ENCODE results near the gene RPTOR. TPM values are rescaled to one million over a fixed set of nuclear protein-coding genes. Genes with fewer than 3 reads are reported as not detected.

The RPTOR gene
- total and polyA plus RNA-seq, 2 experiments from 2014 or later = 13.2 to 37.9 TPM

DNA sequence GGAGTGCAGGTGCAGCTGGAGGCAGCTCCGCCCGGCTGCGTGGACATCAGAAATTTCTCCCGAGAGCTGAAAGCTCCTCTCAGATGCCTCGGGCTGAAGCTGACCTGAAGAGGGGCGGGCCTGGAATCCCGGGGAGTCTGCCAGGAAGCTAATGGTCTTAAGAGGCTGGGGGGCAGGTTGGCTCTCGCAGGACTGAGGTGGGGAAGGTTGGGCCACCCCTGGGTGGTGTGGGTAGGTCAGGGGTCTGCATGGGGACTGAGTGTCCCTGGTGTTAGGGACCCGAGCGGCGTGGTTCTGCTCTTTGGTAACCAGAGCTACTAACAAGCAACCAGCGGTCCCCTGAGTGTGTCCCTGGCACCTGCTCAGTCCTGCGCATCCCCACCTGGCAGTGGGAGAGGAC is 450.5 kb downstream of the RPTOR start:
- peaks cover 26% of the 10 kb centered on the region for H3K36me3 ChIP-seq
- no peak overlapping the region for H3K27ac ChIP-seq
- no peak overlapping the region for H3K4me3 ChIP-seq
- H3K27me3 ChIP-seq = no peaks in the 10 kb centered on the region
- DNase-seq (ENCODE audit: low read depth in 1 of 2, low spot score in 1 of 2) = no peak
- no peaks in the 10 kb centered on the region for H3K9me3 ChIP-seq (ENCODE audit: low read depth)
- H3K4me1 ChIP-seq (ENCODE audit: low read depth) = peaks cover 4% of the 10 kb centered on the region
- TF ChIP-seq, protein P1, sequence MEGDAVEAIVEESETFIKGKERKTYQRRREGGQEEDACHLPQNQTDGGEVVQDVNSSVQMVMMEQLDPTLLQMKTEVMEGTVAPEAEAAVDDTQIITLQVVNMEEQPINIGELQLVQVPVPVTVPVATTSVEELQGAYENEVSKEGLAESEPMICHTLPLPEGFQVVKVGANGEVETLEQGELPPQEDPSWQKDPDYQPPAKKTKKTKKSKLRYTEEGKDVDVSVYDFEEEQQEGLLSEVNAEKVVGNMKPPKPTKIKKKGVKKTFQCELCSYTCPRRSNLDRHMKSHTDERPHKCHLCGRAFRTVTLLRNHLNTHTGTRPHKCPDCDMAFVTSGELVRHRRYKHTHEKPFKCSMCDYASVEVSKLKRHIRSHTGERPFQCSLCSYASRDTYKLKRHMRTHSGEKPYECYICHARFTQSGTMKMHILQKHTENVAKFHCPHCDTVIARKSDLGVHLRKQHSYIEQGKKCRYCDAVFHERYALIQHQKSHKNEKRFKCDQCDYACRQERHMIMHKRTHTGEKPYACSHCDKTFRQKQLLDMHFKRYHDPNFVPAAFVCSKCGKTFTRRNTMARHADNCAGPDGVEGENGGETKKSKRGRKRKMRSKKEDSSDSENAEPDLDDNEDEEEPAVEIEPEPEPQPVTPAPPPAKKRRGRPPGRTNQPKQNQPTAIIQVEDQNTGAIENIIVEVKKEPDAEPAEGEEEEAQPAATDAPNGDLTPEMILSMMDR (IDR thresholded peaks at IDR 0.05; ENCODE audit: low read depth, low read length) = no peak

DNA sequence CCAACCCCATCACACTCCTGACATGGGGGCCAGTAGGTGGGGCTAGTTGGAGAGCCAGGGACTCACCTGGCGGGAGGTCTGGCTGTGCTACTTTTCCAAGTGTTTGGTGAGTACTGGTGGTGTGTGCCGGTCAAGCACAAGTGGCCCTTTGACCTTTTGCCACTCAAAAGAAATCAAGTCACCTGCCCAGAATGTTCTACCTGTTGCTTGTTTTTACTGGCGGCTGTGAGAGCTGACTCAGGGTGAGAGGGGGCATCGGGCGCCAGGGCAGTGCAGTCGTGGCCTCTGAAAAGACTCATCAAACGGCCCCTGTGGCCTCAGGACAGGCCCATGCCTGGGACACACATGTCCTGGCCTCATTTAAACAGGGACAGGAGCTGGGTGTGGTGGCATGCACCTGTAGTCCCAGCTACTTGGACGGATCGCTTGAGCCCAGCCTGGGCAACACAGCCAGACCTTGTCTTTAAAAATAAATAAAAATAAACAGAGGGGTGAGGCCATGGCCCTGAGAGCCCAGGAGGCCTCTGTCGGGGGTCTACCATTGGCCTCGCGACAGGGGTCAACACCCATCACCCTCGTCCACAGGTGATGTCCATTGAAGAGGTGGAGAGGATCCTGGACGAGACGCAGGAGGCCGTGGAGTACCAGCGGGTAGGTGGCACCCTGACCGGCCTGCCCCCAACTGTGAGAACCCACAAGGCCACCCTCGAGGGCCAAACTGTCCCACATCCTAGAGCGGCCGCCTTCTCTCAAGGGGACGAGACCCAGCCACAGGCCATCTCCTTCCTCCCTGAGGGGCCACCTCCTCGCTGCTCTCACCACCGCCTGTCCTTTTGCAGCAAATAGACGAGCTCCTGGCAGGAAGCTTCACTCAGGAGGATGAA is 452.0 kb downstream of the RPTOR start:
- peaks cover 26% of the 10 kb centered on the region for H3K36me3 ChIP-seq
- H3K4me1 ChIP-seq (ENCODE audit: low read depth) = peaks cover 4% of the 10 kb centered on the region
- no peak for DNase-seq (ENCODE audit: low read depth in 1 of 2, low spot score in 1 of 2)
- TF ChIP-seq, protein P1 (IDR thresholded peaks at IDR 0.05; ENCODE audit: low read depth, low read length) = no peak
- no peak overlapping the region for H3K4me3 ChIP-seq
- no peak overlapping the region for H3K27ac ChIP-seq
- H3K27me3 ChIP-seq = no peaks in the 10 kb centered on the region
- no peaks in the 10 kb centered on the region for H3K9me3 ChIP-seq (ENCODE audit: low read depth)

DNA sequence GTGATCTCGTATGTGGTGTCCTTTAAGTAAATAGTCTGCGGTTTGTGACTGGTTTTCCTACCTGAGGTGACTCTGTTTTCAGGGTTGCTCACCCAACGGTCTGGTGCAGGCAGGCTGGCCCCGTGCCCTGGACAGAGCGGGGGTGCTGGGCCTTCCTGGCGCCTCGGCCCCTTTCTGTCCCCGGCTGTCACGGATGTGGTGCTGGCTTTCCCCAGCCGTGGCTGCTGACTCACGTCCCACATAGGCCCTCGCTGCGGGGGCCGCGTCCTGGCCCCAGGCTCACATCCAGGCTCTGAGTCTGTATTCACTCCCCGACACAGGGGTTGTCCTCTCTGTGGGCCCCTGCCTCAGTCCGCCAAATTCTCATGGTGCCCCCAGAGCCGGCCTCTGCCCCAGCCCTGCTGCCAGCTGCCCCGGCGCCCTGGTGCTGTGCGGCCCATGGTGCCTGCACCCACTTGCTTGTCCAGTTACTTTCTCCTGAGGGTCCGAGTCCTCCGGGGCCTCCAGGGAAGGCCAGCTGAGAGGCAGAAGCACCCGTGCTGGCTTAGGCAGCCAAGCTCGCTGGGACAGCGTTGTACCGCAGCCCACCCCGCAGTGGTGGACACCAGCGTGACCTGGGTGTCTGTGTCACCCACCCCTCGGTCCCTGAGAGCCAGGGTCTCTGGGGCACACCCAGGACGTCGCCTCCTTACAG is 452.9 kb downstream of the RPTOR start:
- Histone ChIP-seq H3K4me1 (ENCODE audit: low read depth) (peaks cover 3% of the 10 kb centered on the region), H3K36me3 (peaks cover 26% of the 10 kb centered on the region), H3K4me3 (no peak overlapping the region), H3K27me3 (no peaks in the 10 kb centered on the region), H3K27ac (no peak overlapping the region), H3K9me3 (ENCODE audit: low read depth) (no peaks in the 10 kb centered on the region)
- no peak for DNase-seq (ENCODE audit: low read depth in 1 of 2, low spot score in 1 of 2)
- TF ChIP-seq, protein P1 (IDR thresholded peaks at IDR 0.05; ENCODE audit: low read depth, low read length) = no peak

DNA sequence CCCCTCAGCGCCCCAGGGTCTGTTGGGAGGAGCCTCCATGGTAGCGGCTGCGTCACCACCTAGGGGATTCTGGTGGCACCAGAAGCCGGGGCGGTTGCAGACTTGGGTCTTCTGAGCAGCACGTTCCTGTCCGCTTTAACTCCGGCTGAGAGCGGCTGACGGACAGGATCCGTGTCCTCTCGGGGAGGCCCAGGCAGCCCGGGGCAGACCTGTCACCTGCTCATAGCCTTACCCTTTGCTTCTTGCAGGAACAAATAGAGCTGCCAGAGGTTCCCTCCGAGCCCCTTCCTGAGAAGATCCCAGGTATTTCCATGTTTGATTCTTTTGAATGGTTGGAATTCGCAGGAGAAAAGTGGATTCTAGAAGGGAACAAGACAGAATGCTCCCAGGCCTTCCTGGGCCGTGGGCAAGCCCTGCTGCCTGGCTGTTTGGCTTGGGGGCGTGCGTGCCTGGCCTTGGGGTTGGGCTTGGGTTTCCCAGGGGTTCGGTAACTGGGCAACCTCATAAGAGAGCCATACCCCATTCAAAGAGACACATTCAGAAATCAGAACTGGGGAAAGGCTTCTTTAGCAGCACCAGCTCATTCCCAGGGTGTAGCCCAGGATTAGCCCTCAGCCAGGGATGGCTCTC is 453.6 kb downstream of the RPTOR start:
- Histone ChIP-seq H3K36me3 (peaks cover 26% of the 10 kb centered on the region), H3K27me3 (no peaks in the 10 kb centered on the region), H3K4me1 (ENCODE audit: low read depth) (no peaks in the 10 kb centered on the region), H3K4me3 (no peak overlapping the region), H3K9me3 (ENCODE audit: low read depth) (no peaks in the 10 kb centered on the region), H3K27ac (no peak overlapping the region)
- TF ChIP-seq, protein P1 (IDR thresholded peaks at IDR 0.05; ENCODE audit: low read depth, low read length) = no peak
- DNase-seq (ENCODE audit: low read depth in 1 of 2, low spot score in 1 of 2) = no peak

DNA sequence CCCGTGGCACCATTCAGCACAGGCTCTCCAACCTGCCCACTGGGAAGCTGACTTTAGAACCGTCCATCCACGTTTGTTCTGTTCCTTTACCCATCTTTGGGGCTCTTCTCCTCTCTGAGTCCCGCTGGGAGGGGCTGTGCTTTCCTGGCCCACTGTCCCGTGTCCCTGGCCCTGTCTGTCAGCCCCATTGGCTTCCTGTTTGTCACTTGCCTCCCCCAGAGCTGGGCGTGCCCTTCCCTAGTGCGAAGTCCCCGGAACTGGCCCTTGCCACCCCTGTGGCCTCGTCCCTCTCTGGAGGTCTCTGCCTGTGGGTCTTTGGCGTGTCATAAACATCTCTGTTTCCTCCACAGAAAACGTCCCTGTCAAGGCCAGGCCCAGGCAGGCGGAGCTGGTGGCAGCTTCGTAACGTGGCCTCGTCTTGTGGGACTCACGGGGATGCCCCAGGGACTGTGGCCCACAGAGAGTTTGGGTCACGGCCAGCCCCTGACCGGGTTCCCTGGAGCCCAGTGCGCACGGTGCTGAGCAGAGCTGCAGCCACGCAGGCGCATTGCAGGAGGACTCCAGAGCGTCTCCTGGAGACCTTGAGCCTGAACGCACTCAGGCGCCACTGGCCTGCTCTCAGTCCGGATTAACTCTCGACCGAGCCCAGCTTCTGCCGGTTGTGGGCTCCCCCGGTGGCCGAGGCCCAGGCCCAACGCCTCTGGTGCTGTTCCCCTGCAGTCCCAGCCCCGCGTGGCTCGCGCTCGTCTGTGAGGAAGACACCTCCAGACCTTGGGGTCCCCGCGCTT is 454.3 kb downstream of the RPTOR start:
- H3K27ac ChIP-seq = no peak overlapping the region
- no peak for DNase-seq (ENCODE audit: low read depth in 1 of 2, low spot score in 1 of 2)
- peaks cover 26% of the 10 kb centered on the region for H3K36me3 ChIP-seq
- TF ChIP-seq, protein P1 (IDR thresholded peaks at IDR 0.05; ENCODE audit: low read depth, low read length) = no peak
- no peak overlapping the region for H3K4me3 ChIP-seq
- no peaks in the 10 kb centered on the region for H3K4me1 ChIP-seq (ENCODE audit: low read depth)
- no peaks in the 10 kb centered on the region for H3K9me3 ChIP-seq (ENCODE audit: low read depth)
- H3K27me3 ChIP-seq = peaks cover 6% of the 10 kb centered on the region

All from cardiac muscle cell (in vitro differentiated cells and primary cell).